Endodermal cell (in vitro differentiated cells): ENCODE measurements around the gene CCDC192. TPM values are rescaled to one million over a fixed set of nuclear protein-coding genes. Genes with fewer than 3 reads are reported as not detected.
"Not testable (repeated sequence)": the region's sequence is repeated elsewhere in the genome, so short reads cannot be mapped to it uniquely, and the experiment has no call there.

Source experiments
- DNase-seq: peaks from one replicate; pipeline ENCODE4 v3.0.0-alpha.2; 2017
- H3K27ac ChIP-seq: 2 replicates; pipeline ENCODE4 v1.5.1; 2013; ENCODE audit warnings: mild to moderate bottlenecking, low read depth, low read length, moderate library complexity
- H3K27me3 ChIP-seq: 2 replicates; pipeline ENCODE4 v1.6.1; 2013; ENCODE audit warnings: mild to moderate bottlenecking, low read length, moderate library complexity; ENCODE audit not compliant: insufficient read depth, control insufficient read depth, poor library complexity, severe bottlenecking
- H3K36me3 ChIP-seq: 2 replicates; pipeline ENCODE4 v1.7.0; 2013; ENCODE audit warnings: mild to moderate bottlenecking, low read length, moderate library complexity; ENCODE audit not compliant: control insufficient read depth, insufficient read depth
- H3K4me1 ChIP-seq: one replicate; pipeline ENCODE4 v1.7.0; 2013; ENCODE audit warnings: low read length; ENCODE audit not compliant: control insufficient read depth, insufficient read depth
- H3K4me3 ChIP-seq: 2 replicates; pipeline ENCODE4 v1.5.1; 2013; ENCODE audit warnings: mild to moderate bottlenecking, low read length, moderate library complexity
- H3K9ac ChIP-seq: 2 replicates; pipeline ENCODE4 v1.6.1; 2013; ENCODE audit warnings: mild to moderate bottlenecking, low read length, moderate library complexity; ENCODE audit not compliant: poor library complexity, severe bottlenecking; ENCODE audit errors: extremely low read depth
- H3K9me3 ChIP-seq: 2 replicates; pipeline ENCODE4 v1.6.1; 2013; ENCODE audit warnings: mild to moderate bottlenecking, low read length, moderate library complexity; ENCODE audit not compliant: control insufficient read depth
- H3K27ac Mint-ChIP-seq: 2 replicates; pipeline ENCODE4 v1.8.0; 2020; ENCODE audit warnings: mixed read lengths
- H3K27me3 Mint-ChIP-seq: 2 replicates; pipeline ENCODE4 v1.8.0; 2021; ENCODE audit warnings: mild to moderate bottlenecking, mixed read lengths; ENCODE audit not compliant: insufficient read depth
- H3K36me3 Mint-ChIP-seq: 2 replicates; pipeline ENCODE4 v1.8.0; 2020; ENCODE audit warnings: low read depth, mixed read lengths
- H3K4me1 Mint-ChIP-seq: 2 replicates; pipeline ENCODE4 v1.8.0; 2020; ENCODE audit warnings: mixed read lengths
- H3K4me3 Mint-ChIP-seq: 2 replicates; pipeline ENCODE4 v1.8.0; 2020; ENCODE audit warnings: mild to moderate bottlenecking, moderate library complexity, mixed read lengths
- H3K9me3 Mint-ChIP-seq: 2 replicates; pipeline ENCODE4 v1.8.0; 2020; ENCODE audit warnings: mild to moderate bottlenecking, mixed read lengths
- whole genome bisulfite sequencing, 2 experiments: methylation state at CpG; one replicate each; pipeline versions ENCODE4 v1.1.5 to v1.1.7; 2013; ENCODE audit warnings: missing lambda C conversion rate in 2 of 2, mixed read lengths in 1 of 2; ENCODE audit not compliant: insufficient coverage in 1 of 2, insufficient read length in 1 of 2; 5-methylcytosine and 5-hydroxymethylcytosine counted together
- total RNA-seq, 2 donors: library from RNA; stranded (reverse); fragmentation: NEBNext Ultra II Directional in 1 of 2; extraction: Animal tissue kit (Norgen Biotek cat#: 25700) in 1 of 2; gene quantifications; 2 replicates in 1 of 2; 3 replicates in 1 of 2; pipeline ENCODE4 v1.2.1, GENCODE V29; 2021
- TF ChIP-seq, protein P1 (sequence below): fragments of 200-600 bp; sonication (generic); conservative IDR thresholded peaks from 2 replicates; pipeline ENCODE4 v1.5.0; 2021; ENCODE audit warnings: antibody characterized with exemption, mild to moderate bottlenecking

Gene CCDC192
- total RNA-seq, 2 donors from 2014 or later = 0.48 to 1.3 TPM

DNA sequence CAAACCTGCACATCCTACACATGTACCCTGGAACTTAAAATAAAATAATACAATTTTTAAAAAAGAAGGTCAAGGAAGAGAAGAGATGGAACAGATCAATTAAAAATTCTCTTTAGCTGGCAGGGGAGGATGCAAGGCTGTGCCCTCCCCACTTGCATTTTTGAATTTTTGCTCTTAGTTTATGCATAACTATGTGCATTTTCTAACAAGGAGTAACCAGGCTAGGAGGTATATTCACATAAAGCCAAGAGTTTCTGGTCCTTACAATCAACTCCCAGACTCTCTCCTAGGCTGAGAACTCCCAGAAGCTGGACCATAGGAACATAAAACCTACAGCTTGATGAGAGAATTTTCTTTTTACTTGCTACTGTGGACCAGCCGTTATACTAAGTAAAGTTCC is 29.8 kb downstream of the CCDC192 start:
- Mint-ChIP-seq H3K27me3 (no peaks in the 10 kb centered on the region), H3K4me3 (no peak overlapping the region), H3K27ac (no peak overlapping the region), H3K4me1 (no peaks in the 10 kb centered on the region), H3K36me3 (peaks cover 3% of the 10 kb centered on the region), H3K9me3 (peaks cover 22% of the 10 kb centered on the region)
- DNase-seq = no peak
- Histone ChIP-seq H3K9ac (no peak overlapping the region), H3K27ac (no peak overlapping the region), H3K9me3 (no peaks in the 10 kb centered on the region), H3K4me1 (no peaks in the 10 kb centered on the region), H3K27me3 (no peaks in the 10 kb centered on the region), H3K36me3 (no peaks in the 10 kb centered on the region), H3K4me3 (no peak overlapping the region)
- TF ChIP-seq, protein P1, sequence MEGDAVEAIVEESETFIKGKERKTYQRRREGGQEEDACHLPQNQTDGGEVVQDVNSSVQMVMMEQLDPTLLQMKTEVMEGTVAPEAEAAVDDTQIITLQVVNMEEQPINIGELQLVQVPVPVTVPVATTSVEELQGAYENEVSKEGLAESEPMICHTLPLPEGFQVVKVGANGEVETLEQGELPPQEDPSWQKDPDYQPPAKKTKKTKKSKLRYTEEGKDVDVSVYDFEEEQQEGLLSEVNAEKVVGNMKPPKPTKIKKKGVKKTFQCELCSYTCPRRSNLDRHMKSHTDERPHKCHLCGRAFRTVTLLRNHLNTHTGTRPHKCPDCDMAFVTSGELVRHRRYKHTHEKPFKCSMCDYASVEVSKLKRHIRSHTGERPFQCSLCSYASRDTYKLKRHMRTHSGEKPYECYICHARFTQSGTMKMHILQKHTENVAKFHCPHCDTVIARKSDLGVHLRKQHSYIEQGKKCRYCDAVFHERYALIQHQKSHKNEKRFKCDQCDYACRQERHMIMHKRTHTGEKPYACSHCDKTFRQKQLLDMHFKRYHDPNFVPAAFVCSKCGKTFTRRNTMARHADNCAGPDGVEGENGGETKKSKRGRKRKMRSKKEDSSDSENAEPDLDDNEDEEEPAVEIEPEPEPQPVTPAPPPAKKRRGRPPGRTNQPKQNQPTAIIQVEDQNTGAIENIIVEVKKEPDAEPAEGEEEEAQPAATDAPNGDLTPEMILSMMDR = no peak
- 100% methylated on average over 1 of the region's 1 CpG; no CpG with 5 or more reads in 1 of the 2 experiments for WGBS, 2 experiments

DNA sequence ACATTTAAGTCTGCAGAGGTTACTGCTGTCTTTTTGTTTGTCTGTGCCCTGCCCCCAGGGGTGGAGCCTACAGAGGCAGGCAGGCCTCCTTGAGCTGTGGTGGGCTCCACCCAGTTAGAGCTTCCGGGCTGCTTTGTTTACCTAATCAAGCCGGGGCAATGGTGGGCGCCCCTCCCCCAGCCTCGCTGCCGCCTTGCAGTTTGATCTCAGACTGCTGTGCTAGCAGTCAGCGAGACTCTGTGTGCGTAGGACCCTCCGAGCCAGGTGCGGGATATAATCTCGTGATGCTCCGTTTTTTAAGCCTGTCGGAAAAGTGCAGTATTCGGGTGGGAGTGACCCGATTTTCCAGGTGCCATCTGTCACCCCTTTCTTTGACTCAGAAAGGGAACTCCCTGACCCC is 36.2 kb downstream of the CCDC192 start:
- peak overlapping the region; percentile 72 for H3K4me3 Mint-ChIP-seq
- H3K9ac ChIP-seq, H3K27me3 Mint-ChIP-seq, H3K4me1 ChIP-seq, H3K27me3 ChIP-seq, H3K9me3 Mint-ChIP-seq, H3K4me1 Mint-ChIP-seq, H3K36me3 Mint-ChIP-seq, H3K27ac ChIP-seq, H3K9me3 ChIP-seq, H3K36me3 ChIP-seq: not testable (repeated sequence)
- peak overlapping the region; percentile 69 for H3K4me3 ChIP-seq
- WGBS, 2 experiments = 41 to 43% methylated on average over 6 to 14 of the region's 14 CpGs
- H3K27ac Mint-ChIP-seq = peak overlapping the region; percentile 93
- peak; percentile 60 for DNase-seq

DNA sequence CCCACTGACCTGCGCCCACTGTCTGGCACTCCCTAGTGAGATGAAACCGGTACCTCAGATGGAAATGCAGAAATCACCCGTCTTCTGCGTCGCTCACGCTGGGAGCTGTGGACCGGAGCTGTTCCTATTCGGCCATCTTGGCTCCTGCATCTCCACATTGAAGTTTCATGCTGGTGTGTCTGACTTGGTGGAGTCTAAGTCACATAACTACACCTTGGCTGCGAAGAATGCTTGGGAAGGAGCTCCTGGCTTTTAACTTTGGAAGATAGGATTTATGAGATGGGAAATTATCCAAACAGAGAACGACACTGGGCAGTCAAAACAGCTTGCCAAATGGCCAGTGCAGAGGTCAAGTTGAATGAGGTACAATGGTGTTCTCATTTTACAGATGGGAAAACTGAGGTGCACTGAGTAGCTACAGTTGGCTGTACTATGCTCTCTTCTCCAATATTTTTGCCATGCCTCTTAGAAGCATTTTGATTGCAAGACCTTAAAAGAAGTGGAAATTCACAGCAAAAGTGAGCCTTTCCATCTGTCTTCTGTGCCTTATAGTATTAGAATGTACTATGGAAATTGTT is 36.7 kb downstream of the CCDC192 start:
- WGBS, 2 experiments = 82 to 98% methylated on average over 2 to 10 of the region's 10 CpGs
- Histone ChIP-seq H3K27ac (no peak overlapping the region), H3K4me3 (peak overlapping the region; percentile 69), H3K9me3 (peaks cover 4% of the 10 kb centered on the region), H3K36me3 (no peaks in the 10 kb centered on the region), H3K27me3 (no peaks in the 10 kb centered on the region), H3K4me1 (no peaks in the 10 kb centered on the region), H3K9ac (no peak overlapping the region)
- Mint-ChIP-seq H3K36me3 (peaks cover 2% of the 10 kb centered on the region), H3K4me1 (peaks cover 2% of the 10 kb centered on the region), H3K4me3 (peak overlapping the region; percentile 72), H3K27me3 (peaks cover 2% of the 10 kb centered on the region), H3K9me3 (peaks cover 9% of the 10 kb centered on the region), H3K27ac (peak overlapping the region; percentile 93)
- peak; percentile 54 for DNase-seq
- TF ChIP-seq, protein P1 = no peak

DNA sequence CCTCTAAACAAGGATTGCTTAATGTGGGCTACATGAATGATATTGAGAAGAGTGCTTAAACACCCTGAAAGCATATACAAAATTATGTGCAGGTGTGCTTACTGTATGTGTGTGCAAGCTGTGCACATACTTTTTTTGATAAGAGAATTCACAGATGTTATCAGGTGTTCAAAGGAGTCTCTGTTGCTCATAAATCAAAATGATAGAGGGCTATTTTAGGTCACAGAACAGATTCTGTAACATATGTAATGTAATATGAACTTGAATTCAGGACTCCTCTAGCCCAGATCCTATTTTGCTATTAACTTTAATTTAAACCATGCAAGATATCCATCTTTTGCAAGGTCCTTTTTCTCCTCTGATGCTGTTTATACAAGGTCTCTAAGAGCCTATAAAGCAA is 38.2 kb downstream of the CCDC192 start:
- H3K9me3 Mint-ChIP-seq = peaks cover 7% of the 10 kb centered on the region
- no peak overlapping the region for H3K4me3 Mint-ChIP-seq
- no peak for DNase-seq
- no peaks in the 10 kb centered on the region for H3K36me3 ChIP-seq
- peaks cover 2% of the 10 kb centered on the region for H3K27me3 Mint-ChIP-seq
- H3K4me3 ChIP-seq = no peak overlapping the region
- peaks cover 4% of the 10 kb centered on the region for H3K9me3 ChIP-seq
- no peak overlapping the region for H3K27ac ChIP-seq
- H3K27me3 ChIP-seq = no peaks in the 10 kb centered on the region
- no peak overlapping the region for H3K9ac ChIP-seq
- peaks cover 2% of the 10 kb centered on the region for H3K36me3 Mint-ChIP-seq
- H3K4me1 ChIP-seq = no peaks in the 10 kb centered on the region
- H3K4me1 Mint-ChIP-seq = peaks cover 2% of the 10 kb centered on the region
- no peak overlapping the region for H3K27ac Mint-ChIP-seq
- TF ChIP-seq, protein P1 = no peak
